Endothelial cell of umbilical vein (primary cell): ENCODE data around the gene CEP72.

Experiments used
- CTCF ChIP-seq, 2 donors: IDR thresholded peaks; 1 replicate in 1 of 2; 2 replicates in 1 of 2; pipeline ENCODE4 v1.5.1; 2011; ENCODE audit warnings: low read length in 2 of 2, mild to moderate bottlenecking in 2 of 2, moderate library complexity in 2 of 2, control low read depth in 1 of 2, inconsistent platforms in 1 of 2, low read depth in 1 of 2; ENCODE audit not compliant: insufficient read depth in 1 of 2; ENCODE audit errors: extremely low read depth in 1 of 2
- EZH2 ChIP-seq: IDR thresholded peaks from 2 replicates; pipeline ENCODE4 v1.6.1; 2012; ENCODE audit warnings: borderline replicate concordance, low read depth, mild to moderate bottlenecking, moderate library complexity, low read length, inconsistent platforms; ENCODE audit not compliant: severe bottlenecking
- JUN ChIP-seq: IDR thresholded peaks from 2 replicates; pipeline ENCODE4 v1.6.1; 2011; ENCODE audit warnings: borderline replicate concordance, low read depth; ENCODE audit not compliant: insufficient read length, insufficient read depth
- MAX ChIP-seq: IDR thresholded peaks from 2 replicates; pipeline ENCODE4 v1.6.1; 2011; ENCODE audit not compliant: insufficient read depth, insufficient read length
- MYC ChIP-seq: IDR thresholded peaks from one replicate; pipeline ENCODE4 v1.6.1; 2011; ENCODE audit warnings: mild to moderate bottlenecking, low read depth, low read length
- POLR2A ChIP-seq: IDR thresholded peaks from 2 replicates; pipeline ENCODE4 v1.6.1; 2012; ENCODE audit warnings: low read depth, mild to moderate bottlenecking, control low read depth, low read length
- POLR2AphosphoS5 ChIP-seq: IDR thresholded peaks from 2 replicates; pipeline ENCODE4 v1.6.1; 2012; ENCODE audit warnings: low read depth, mild to moderate bottlenecking, control low read depth, low read length, moderate library complexity; ENCODE audit not compliant: insufficient read depth

GRCh38 chr5:642481-642880, 30.3 kb downstream of the CEP72 start:
- TF ChIP-seq EZH2 (no peak), MAX (no peak), POLR2A (no peak), CTCF (IDR thresholded peaks at IDR 0.05; ENCODE audit: extremely low read depth in 1 of 2, insufficient read depth in 1 of 2, low read depth in 1 of 2, low read length in 2 of 2) (no peak), POLR2AphosphoS5 (no peak), MYC (no peak), JUN (no peak)
